Measurements from ENCODE around the gene PRKCA.
"Not testable (repeated sequence)": the region's sequence is repeated elsewhere in the genome, so short reads cannot be mapped to it uniquely, and the experiment has no call there.

Gene PRKCA

DNA sequence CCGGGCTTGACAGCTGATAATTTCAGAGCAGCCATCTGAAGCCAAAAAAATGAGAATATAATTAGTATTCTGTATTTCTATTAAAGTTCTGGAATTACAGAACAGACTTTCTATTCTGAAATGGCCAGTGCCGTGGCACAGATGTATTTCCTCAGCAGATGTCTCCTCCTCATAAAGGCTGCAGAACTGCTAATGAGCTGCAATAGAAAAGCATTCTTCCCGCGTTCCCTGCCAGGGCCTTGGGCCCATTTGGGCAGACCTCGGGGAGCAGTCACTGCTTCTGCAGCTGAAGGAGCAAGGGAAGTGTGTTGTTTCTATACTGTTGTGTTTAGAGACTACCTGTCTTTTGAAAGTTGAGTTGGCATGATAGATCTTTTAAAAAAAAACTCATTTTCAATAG, 379.9 kb downstream of the PRKCA start:
- intact Hi-C loops (cut with DNase I), result no loop called here
- peak in 19 of 42 donors; percentile 12 to 61 (median 35) for DNase-seq

DNA sequence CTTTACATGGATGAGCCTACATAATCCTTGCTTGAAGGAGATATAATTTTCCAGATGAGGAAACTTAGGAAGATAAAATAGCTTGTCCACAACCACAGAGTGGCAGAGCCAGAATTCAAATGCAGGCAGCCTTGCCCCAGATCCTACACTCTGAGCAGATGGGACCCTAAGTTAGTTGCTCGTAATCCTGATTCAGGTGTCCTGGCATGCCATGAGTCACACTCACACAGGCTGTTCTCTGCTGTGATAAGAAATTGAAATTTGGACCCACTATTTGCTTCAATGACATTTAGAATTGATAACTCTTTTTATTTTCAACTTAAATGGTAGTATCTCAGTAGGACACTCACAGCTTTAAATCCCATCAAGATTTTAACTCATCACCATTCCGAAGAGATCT, 381.8 kb downstream of the PRKCA start:
- intact Hi-C loops (cut with DNase I), result no loop called here
- no peak for DNase-seq

DNA sequence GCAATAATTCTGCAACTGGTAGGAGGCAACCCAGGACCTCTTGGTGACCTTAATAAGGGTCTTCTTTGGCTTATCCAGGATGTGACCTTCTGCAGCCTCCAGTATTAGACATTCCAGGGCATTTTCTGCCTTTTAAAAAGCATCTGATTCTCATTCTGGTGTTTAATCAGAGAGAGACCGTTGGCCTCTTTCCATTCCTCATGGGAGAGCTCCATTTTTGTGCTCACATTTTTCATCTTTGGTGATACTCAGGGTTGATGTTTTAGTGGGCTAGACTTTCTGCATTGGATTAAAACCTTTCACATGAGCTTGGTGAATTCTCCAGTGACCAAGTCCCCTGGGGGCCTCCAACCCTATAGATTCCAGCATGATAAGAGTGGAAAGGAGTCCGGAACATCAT, 382.3 kb downstream of the PRKCA start:
- no peak for DNase-seq
- intact Hi-C loops (cut with DNase I), result no loop called here

DNA sequence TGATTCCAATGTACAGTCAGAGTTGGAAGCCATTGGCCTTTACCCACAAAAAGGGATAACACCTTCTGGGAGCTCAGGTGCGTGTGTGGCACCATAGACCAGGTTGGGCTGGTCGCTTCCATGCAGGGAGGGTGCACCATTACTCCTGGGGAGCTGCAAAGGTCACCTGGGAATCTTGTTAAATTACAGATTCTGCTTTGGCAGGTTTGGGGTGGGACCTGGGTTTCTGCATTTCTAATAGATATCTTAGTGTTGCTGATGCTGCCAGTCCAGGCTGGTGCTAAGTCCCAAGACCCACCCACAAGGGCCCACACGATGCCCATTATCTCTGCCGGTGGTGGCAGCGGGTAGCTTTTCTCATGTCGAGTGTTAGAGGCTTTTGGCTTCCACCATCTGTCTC, 384.2 kb downstream of the PRKCA start:
- intact Hi-C loops (cut with DNase I), result no loop called here
- no peak for DNase-seq

DNA sequence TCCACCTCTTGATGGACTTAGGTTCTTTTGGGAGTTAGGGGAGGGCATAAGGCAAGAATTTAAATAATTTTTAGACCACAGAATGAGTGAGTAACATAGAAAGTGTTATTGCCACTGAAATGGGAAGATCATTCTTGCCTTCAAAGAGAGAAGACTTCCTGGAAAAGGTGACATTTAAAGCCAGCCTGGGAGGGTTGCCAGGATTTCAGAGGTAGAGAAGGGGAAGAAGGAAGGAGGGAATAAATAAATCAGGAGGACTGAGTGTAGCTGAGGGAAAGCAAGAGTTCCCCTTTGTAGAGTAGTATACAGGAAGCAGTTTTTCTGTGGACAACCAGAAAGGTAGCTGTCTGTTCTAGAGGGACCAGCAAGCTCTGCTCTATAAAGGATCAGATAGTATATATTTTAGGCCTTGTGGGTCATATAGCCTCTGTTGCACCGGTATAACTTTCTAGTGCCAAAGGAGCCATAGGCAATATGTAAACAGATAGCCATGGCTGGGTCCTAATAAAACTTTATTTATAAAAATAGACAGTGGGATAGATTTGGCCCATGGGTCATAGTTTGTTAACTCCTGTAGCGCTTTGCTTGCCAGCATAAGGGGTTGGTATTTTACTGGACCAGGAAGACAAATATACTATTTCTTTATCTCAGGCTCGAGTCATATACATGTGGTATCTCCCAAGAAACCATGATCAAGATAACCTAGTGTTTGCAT, 385.3 kb downstream of the PRKCA start:
- intact Hi-C loops (cut with DNase I), result no loop called here
- no peak for DNase-seq

DNA sequence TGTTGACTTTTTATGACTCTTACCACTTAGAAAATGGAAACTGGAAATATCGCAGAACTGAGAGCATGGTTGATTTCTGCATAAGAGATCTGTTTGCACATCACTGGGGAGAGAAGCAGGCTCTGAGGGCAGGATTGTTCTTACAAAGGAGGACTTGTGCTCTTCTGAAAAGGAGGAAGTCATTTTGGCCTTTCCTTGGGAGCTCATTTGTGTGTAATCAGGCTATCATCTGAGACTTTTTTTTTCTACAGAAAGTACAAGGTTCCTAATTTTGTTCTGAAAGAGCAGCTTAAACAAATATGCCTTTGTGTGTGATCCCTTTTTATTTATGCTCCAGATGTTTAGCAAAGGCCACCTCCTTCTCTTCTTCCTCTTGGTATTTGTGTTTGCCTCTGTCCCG, 386.8 kb downstream of the PRKCA start:
- intact Hi-C loops (cut with DNase I), result no loop called here
- peak in 2 of 42 donors; percentile 17 to 40 for DNase-seq

DNA sequence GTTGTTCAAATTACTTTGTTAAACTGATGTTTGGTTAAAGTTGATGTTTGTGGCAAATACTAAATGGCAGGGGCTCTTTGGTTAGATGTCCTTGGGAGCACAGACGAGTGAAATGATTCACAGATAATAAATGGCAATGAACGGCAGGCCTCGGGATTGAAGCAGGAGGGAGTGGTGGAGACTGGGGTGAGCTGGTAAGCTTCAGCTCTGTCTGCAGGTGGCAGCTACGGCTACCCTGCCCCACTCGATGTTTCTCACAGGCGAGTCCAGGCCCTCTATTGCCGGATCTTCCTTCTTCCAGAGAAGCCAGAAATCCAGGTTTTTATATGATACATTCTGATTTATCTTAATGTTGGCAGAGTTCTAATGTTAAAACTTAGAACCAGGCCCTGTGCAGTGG, 387.8 kb downstream of the PRKCA start:
- intact Hi-C loops (cut with DNase I), result no loop called here
- no peak for DNase-seq

DNA sequence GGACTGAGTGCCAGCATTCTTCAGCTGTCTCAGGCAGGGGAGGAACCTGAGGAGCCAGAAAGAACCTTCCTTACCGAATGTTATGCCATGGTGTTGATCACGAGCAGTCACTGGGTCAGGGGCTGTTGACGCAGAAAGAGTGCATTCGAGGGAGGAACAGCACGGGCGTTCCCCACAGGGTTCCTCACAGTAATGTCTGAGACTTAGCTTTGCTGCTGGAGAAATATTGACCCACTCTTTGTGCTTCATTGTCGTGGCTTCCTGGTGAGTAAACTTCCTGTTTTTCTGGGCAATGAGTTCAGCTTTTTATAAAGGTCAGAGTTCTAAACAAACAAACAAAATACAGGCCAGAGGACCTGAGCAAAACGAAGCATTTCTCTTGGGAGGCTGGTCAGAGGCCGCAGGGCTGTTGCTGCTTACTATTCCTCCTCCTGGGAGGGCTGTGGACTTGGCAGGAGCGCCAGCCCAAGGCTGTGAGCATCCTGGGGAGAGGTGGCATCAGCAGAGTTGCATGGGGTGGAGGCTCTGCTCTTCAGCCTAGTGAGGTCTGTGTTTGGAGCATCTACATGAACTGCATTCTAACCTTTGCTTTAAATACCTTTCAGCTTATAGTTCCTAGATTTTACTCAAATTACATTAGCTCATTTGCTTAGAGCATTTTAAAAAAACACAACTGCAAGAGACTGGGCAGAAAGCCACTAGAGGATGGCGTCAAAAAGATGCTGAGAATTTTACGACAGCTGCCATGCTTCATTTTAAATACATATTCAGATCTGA, 389.4 kb downstream of the PRKCA start:
- no peak for DNase-seq
- intact Hi-C loops (cut with DNase I), result no loop called here

DNA sequence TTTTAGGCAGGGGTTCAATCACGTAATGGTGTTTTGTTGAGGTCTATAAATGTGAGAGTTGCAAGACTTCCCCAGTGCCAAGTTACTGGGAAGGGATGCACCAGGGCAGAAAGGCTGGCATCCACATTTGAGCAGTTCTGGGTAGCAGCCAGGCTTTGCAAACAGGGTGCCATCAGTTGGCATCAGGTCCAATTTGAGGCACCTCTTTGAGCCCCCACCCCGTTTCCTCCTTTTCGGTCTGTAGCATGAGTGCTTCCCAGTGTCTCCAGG, 389.9 kb downstream of the PRKCA start:
- DNase-seq, result no peak
- intact Hi-C loops (cut with DNase I), result no loop called here

DNA sequence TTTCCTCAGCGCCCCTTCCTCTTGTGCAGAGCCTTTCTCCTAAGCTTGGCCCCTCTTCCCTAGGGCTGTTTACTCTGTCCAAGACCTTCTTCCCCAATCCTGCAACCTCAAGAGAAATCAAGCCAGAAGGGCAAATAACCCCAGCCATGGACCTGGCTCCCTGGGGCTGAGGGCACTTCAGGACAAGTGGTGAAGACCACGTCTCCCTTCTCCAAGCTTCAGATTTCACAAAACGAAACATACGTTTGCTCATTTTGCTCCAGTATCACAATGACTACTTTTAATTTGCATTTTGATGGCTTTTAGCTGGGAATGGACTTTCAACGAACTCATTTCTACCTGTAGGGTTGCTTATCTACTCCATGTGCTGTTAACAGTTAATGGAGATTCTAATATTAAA, 392.7 kb downstream of the PRKCA start:
- intact Hi-C loops (cut with DNase I), result no loop called here
- DNase-seq, result peak in 1 of 42 donors; percentile 7

DNA sequence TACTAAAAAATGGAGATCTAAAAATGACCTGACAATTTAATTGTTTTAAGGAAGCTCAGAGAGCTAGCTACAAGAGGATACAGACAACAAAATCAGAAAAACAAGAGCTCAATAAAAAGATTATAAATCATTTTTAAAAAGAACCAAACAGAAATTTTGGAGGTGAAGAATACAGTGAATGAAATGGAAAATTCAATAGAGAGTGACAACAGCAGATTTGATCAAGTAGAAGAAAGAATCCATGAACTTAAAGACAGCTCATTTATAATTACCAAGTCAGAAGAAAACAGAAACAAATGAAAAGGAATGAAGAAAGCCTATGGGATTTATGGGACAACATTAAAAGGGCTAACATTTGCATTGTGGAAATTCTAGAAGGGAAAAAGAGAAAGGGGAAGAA, 395.9 kb downstream of the PRKCA start:
- no peak for DNase-seq
- intact Hi-C loops (cut with DNase I), result no loop called here

DNA sequence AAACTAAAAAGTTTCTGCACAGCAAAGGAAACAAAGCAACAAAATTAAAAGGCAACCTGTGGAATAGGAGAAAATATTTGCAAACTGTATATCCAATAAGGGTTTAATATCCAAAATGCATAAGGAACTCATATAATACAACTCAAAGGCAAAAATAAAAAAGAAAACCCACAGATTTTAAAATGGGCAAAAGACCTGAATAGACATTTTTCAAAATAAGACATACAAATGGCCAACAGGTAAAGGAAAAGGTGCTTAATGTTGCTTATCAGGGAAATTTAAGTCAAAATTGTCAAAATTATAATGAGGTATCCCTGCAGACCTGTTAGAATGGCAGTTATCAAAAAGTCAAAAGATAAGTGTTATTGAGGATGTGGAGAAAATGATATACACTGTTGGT, 399.0 kb downstream of the PRKCA start:
- intact Hi-C loops (cut with DNase I), result no loop called here
- DNase-seq, result no peak

DNA sequence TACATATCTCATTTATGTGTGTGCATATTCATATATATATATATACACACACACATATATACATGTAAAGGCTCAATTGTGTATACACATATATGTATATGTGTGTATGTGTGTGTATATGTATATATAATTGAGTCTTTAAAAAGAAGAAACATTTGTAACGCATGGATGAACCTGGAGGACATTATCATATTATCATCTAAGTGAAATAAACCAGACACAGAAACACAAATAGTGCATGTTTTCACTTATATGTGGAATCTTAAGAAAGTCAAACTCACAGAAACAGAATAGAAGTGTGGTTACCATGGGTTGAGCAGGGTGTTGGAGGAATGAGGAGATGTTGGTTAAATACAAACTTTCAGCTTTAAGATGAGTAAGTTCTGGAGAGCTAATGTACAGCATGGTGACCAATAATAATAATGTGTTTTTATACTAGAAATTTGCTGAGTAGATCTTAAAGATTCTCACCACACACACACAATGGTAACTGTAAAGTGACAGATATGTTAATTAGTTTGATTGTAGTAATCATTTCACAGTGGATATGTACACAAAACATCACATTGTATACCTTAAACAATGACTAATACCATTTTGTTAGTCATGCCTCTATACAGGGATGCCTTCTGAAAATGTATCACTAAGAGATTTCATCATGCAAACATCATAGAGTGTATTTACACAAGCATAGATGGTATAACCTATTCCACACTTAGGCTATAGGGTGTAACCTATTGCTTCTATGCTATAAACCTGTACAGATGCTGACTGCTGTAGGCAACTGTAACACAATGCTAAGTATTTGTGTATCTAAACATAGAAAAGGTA, 399.9 kb downstream of the PRKCA start:
- DNase-seq, result no peak
- intact Hi-C loops (cut with DNase I), result no loop called here

DNA sequence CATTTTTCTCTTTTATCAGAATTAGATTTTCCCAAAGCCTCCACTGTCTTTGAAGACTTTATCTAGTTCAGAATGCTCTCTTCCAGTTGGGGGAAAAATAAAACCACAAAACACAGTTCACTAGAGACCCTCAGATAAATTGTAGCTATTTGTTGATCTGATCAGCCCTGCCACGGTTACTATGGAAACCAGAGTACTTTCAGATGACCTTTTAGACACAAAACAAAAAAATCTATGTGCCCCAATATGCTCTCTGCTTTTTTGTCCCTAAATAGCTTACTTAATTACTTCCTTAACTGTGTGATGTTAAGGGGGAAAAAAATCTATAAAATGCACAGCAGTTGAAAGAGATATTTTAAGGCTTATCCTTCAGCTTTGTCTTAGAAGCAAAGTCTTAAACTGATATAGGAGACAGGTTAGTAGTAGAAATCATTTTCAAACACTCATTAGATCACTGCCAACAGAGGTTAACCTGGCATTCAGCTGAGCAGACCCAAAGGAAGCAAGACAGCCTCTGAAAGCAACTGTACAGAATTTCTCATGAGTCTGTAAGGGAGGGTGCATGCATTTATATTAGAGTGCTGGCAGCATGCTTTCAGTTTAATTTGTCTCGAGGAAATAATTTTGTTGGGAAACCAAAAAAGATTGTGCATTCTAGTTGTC, 402.6 kb downstream of the PRKCA start:
- intact Hi-C loops (cut with DNase I), result no loop called here
- peak in 1 of 42 donors; percentile 9 for DNase-seq

DNA sequence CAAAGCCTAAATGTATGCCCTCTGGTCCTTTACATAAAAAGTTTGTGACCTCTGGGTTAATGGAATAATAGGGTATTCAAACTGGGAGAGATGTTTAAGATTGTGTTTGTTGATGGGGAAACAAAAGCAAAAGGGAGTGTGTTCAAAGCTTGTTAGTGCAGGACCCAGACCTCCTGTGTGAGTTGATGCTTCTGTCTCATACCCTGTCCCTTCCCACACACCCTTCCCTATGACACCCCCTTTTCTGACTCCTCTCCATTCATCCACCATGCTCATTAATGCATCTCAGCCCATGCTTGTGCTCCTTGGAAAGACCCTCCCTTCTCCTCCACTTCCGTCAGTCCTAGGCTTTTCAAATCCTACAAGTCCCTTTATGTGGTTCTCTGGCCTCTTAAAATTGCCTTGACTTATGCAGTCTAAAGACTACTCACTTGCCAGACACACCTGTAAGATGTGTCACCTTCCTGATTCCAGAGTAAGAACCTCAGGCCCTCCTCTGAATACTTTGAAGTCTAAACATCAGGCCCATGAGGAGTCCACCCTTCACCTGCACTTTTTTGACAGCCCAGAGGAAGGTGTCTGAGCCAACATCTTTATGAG, 404.5 kb downstream of the PRKCA start:
- peak in 1 of 42 donors; percentile 4 for DNase-seq
- intact Hi-C loops (cut with DNase I), result no loop called here

DNA sequence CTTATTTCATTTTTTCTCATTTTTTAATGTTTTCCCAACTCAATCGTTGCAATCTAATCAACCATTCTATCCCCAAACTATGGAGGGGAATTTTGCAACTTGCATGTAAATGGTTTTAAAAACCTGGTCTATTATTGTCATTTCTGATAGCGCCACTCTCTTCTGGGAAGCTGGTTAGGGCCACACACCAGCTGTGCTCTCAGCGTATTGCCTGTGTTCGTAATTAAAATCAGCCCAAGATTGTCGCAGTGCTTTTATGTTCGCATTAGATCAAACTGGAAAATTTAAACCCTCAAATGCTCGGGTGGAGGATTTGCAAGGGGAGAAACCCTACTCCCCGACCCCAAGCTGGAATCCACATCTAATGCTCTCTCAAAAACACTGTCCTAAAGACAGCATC, 409.0 kb downstream of the PRKCA start:
- peak in 2 of 42 donors; percentile 13 to 29 for DNase-seq

DNA sequence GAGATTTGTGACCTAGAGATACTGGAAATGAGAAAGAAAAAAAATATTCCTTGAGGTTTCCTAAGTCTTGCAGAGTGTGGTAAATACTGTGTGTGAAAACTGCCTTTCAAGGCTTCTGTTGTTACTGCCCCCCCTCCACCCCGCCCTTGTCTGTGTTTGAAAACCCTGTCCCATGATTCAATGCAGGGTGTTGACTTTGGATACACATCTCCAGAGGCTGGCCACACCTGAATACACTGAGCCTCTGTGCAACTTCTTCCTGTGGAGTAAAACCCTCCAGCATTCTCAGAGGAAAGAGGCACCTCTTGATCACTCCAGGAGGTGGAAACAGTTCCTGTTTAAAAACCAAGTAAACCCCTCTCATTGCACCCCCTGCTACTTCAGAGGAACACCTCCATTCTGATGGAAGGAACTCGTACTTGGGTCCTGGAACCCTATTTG, 409.5 kb downstream of the PRKCA start:
- intact Hi-C loops (cut with DNase I), result no loop called here
- DNase-seq, result peak in 2 of 42 donors; percentile 32 to 38

More for the DNA sequence above, 409.0 kb downstream of the PRKCA start:
- intact Hi-C loops (cut with DNase I), result no loop called here

DNA sequence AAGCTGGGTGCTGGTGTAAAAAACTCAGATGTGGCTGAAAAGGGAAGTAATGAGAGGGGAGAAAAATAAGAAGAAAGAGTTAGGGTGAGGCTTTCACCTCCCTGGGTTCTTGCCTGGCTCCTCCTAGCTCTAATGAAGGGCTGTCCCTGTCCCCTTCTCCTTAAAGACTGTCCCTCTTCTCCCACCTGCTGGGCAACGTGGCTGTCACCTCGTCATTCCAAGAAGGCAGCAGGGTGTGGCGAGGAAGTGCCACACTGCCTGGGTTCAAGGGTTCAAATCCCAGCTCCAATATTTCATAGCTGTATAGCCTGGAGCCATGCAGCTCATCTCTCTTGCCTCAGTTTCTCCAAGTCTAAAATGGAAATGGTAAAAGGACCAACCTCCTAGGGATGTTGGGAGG, 410.0 kb downstream of the PRKCA start:
- intact Hi-C loops (cut with DNase I), result no loop called here
- peak in 1 of 42 donors; percentile 29 for DNase-seq

DNA sequence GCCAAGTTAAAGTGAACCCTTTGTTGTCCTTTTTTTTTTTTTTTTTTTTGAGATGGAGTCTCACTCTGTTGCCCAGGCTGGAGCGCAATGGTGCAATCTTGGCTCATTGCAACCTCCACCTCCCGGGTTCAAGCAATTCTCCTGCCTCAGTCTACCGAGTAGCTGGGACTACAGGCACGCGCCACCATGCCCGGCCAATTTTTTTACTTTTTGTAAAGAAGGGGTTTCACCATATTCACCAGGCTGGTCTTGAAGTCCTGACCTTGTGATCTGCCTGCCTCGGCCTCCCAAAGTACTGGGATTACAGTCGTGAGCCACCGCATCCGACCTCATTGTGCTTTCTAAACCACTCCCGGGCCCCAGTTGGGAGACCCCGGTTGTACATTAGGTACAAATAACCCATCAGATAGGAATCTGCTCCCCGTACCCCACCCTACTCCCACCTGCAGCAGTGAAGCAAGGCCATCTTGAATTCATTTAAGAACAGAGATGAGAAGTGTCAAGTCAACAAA, 410.7 kb downstream of the PRKCA start:
- DNase-seq, result peak in 3 of 42 donors; percentile 3 to 32 (median 32)
- intact Hi-C loops (cut with DNase I), result not testable (repeated sequence)

All from head of caudate nucleus (tissue), 42 donors.